ENCODE measurements around the gene MYO3B. TPM values are rescaled to one million over a fixed set of nuclear protein-coding genes. Genes with fewer than 3 reads are reported as not detected.

The MYO3B gene
- under 0.01 TPM in 2 replicates for total RNA-seq

GRCh38 chr2:170177950-170178781 lies at the start of gene MYO3B:
Gene MYO3B, plus strand, starts transcription at chr2:170178147. Its CDS starts 141 bp downstream, at chr2:170178288.

Small RNA genes lying within 50 kb of the gene (small RNA-seq; reads per million reads assigned to genes)
- not detected for gene RF02271 (ENCODE audit: low replicate concordance)

All from placental pericyte (primary cell).